Kidney tubule cell (primary cell): ENCODE measurements around the gene USP35.
"Not testable (repeated sequence)": the region's sequence is repeated elsewhere in the genome, so short reads cannot be mapped to it uniquely, and the experiment has no call there.

ENCODE experiments used
- DNase-seq: peaks from one replicate; pipeline ENCODE4 v3.0.0-alpha.2; 2018; ENCODE audit warnings: low spot score

USP35 gene

GRCh38 chr11:78233046-78233445 is 44.3 kb downstream of the USP35 start:
- DNase-seq = not testable (repeated sequence)

DNA sequence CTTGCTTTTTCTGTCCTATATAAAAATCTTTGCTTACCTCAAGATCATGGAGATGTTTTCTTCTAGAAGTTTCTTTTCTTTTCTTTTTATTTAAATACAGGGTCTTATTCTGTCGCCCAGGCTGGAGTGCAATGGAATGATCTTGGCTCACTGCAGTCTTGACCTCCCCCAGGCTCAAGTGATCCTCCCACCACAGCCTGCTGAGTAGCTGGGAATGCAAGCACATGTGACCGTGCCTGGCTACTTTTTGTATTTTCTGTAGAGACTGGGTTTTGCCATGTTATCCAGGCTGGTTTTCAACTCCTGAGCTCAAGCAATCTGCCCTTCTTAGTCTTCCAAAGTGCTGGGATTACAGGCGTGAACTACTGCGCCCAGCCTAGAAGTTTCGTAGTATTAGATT is 45.3 kb downstream of the USP35 start:
- DNase-seq = no peak

DNA sequence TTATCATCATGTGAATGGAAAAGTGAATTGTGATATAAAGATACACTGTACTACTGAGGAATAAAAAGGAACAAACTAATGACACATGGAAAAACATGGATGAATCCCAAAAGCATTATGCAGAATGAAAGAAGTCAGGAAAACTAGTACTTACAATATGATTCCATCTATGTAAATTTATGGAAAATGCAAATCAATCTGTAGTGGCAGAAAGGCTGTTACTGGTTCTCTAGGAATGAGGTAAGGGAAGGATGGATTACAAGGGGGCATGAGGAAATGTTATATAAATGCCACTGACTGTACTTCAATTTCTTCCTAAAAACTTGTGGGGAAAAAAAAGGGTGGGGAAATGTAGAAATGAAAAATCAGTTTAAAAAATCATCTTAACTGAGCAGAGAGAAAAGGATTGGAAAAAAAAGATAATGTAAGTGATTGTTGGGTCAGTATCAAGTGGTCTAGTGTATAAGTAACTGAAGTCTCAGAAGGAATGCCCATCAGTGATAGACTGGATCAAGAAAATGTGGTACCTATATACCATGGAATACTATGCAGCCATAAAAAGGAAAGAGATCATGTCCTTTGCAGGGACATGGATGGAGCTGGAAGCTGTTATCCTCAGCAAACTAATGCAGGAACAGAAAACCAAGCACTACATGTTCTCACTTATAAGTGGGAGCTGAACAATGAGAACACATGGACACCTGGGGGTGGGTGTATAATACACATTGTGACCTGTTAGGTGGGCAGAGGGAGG is 48.8 kb downstream of the USP35 start:
- no peak for DNase-seq

GRCh38 chr11:78239781-78240180 is 51.1 kb downstream of the USP35 start:
- no peak for DNase-seq

DNA sequence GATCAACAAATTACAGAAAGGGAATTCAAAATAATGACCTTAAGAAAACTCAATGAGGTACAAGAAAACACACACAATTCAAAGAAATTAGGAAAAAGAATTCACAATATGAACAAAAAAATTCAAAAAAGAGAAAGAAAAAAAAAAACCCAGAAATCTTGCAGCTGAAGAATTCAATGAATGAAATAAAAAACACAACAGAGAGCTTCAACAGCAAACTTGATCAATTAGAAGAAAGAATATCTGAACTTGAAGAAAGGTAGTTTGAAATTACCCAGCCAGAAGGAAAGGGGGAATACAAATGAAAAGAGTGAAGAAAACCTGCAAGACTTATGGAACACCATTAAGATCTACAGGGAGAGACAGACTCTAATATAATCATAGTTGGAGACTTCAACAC is 52.8 kb downstream of the USP35 start:
- no peak for DNase-seq

GRCh38 chr11:78244080-78244479 is 55.4 kb downstream of the USP35 start:
- DNase-seq = no peak

DNA sequence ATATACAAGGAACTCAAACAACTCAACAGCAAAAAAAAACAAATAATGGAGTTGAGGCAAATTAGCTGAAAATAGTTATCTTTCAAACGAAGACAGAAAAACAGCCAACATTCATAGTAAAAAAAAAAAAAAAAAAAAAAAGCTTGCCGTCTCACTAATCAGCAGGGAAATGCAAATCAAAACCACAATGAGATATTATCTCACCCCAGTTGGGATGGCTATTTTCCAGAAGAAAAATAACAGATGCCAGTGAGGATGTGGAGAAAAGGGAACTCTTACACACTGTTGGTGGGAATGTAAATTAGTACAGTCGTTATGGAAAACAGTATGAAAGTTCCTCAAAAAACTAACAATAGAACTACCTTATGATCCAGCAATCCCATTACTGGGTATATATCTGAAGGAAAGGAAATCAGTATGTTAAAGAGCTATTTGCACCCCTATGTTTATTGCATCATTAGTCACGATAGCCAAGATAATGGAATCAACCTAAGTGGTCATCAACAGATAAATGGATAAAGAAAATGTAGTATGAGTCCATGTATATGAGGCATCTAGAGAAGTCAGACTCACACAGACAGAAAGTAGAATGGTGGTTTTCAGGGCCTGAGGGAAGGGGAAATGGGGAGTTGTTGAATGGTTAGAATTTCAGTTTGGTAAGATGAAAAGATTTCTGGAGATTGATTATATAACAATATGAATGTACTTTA is 56.0 kb downstream of the USP35 start:
- no peak for DNase-seq

GRCh38 chr11:78248191-78248590 is 59.5 kb downstream of the USP35 start:
- no peak for DNase-seq

DNA sequence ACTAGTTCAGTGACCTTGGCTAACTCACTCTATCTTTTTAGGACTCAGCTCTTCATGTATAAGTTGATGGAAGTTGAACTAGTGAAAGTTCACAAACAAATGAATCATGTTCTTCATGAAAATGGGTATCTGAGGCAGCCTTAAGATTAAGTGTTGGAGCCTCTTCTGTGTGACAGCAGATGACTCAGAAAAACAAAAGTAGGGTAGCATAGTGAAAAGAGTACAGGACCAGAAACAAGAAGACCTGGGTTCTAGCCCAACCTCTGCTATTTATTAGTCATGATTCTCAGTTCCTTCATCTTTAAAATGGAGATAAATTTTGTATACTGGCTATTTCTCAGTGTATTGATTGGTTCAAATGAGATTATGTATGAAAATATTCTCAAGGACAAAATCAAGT is 60.2 kb downstream of the USP35 start:
- no peak for DNase-seq

- DNase-seq = no peak
Measured at GRCh38 chr11:78250099-78250498, 61.4 kb downstream of the USP35 start.

GRCh38 chr11:78251083-78251775 is 62.5 kb downstream of the USP35 start:
- DNase-seq = peak; percentile 18

- peak; percentile 79 for DNase-seq
Measured at GRCh38 chr11:78253797-78254196, 65.1 kb downstream of the USP35 start.

DNA sequence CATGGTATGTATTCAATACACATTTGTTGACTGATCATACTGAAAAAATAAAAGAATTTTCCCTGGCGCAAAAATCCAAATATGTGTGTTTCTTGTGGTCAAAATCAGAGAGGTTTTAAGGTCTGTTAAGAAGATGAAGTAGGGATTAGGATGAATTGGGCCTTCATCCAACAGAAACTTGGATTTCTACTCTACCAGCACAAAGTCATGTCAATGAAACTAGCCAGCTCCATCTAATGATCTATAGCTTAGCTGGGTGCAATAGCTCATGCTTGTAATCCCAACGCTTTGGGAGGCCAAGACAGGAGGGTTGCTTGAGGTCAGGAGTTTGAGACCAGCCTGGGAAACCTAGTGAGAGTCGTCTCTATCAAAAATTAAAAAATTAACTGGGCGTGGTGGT is 65.5 kb downstream of the USP35 start:
- no peak for DNase-seq

DNA sequence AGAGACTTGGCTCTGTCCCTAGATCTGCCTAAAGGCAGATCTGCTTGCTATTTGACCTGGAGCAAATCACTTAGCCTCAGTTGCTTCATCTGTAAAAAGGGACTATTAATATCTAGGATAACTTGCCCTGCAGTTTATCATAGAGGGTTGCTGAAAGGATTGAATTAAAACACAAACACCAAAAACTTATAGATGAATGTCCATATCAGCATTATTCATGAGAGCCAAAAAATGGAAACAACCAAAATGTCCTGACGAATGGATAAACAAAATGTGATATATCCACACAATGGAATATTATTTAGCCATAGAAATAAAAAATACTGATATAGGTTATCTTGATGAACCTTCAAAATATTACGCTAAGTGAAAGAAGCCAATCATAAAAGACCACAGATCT is 67.2 kb downstream of the USP35 start:
- DNase-seq = no peak

- no peak for DNase-seq
Measured at GRCh38 chr11:78256962-78257361, 68.2 kb downstream of the USP35 start.

GRCh38 chr11:78257654-78258053 is 68.9 kb downstream of the USP35 start:
- DNase-seq = no peak

DNA sequence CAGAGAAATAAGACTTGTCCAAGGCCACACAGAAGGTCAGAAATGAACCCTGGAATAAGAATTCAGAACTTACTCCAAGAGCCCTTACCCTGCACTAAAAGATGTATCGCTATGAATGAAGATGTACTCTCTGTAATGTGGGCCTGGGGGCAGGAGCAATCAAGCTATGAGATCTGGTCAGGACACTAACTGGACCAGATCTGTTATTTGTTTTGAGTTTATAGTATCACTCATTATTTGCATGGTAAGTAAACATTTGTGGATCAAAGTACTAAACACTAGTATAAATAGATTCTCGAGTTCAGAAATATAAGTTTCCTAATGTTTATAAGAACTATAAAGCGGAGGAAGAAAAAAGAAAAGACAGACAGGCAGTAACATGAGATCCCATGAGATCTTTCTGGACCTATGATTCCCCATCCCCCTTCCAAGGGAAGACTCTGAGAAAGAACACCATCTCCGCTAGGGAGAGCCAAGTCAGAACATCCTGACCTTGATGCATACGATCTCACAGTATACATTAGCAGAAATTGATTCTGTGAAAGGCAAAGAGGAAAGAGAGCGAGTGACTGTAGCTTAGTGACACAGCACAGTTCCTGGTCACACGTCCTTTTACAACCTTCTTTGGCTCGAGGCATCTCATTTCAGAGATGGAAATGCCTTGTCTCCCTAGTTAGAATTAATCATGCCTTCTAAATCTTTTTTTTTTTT is 71.2 kb downstream of the USP35 start:
- DNase-seq = no peak

GRCh38 chr11:78261367-78261766 is 72.6 kb downstream of the USP35 start:
- no peak for DNase-seq

- no peak for DNase-seq
Measured at GRCh38 chr11:78261828-78262227, 73.1 kb downstream of the USP35 start.

DNA sequence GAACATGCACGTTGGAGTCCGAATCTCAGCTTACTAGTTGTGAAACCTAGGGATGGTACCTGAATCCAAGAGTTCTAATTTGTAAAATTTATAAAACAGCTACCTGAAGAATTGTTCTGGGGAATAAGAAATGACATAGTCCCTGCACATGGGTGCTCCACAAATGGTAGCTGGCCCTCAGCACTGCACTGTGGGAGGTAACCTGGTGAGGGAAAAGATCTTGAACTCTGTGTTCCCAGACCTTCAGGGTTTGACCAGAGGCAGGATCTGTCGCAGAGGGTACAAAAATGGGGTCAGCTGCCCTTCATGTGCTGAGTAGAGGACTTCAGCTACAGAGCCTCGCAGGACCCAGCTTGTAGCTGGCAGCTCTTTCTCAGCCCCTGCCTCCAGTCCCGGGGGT is 73.5 kb downstream of the USP35 start:
- no peak for DNase-seq

DNA sequence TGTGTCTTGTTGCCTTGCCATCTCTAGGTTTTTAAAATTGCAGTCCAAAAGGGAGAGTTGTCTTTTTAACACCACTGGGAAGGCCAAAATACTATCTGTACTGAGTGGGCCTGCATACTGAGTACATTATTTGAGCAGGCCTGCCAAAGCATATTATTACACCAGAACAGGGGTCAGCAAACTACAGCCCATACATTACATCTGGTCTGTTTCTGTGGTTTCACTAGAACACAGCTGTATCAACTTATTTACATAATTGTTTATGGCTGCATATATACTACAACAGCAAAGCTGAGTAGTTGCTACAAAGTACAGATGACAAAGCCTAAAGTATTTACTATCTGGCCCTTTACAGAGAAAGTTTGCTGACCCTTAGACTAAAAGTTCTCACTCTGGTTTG is 74.0 kb downstream of the USP35 start:
- DNase-seq = no peak
